Activated T-helper 1 cell treated with anti-CD3 and anti-CD28 coated beads, Interleukin-12 subunit alpha, Interleukin-12 subunit beta, Interleukin-2, Interleukin-4 antibody, amounts not matched to agents 30 ng/mL and 10 ng/mL and 1 ng/mL, durations not matched to agents 14 hours and 24 hours and 36 hours (primary cell): ENCODE data around the gene RCAN2. TPM values are rescaled to one million over a fixed set of nuclear protein-coding genes. Genes with fewer than 3 reads are reported as not detected.

Experiments used
- DNase-seq: peaks from one replicate; pipeline ENCODE4 v3.0.0; 2021; ENCODE audit warnings: low spot score
- H3K27ac Mint-ChIP-seq: one replicate; pipeline ENCODE4 v1.8.0; 2021; ENCODE audit warnings: mild to moderate bottlenecking, mixed read lengths
- H3K27me3 Mint-ChIP-seq: one replicate; pipeline ENCODE4 v1.8.0; 2022; ENCODE audit warnings: mild to moderate bottlenecking, moderate library complexity, mixed read lengths; ENCODE audit not compliant: insufficient read depth
- H3K36me3 Mint-ChIP-seq: one replicate; pipeline ENCODE4 v1.8.0; 2021; ENCODE audit warnings: low read depth, mixed read lengths
- H3K4me1 Mint-ChIP-seq: one replicate; pipeline ENCODE4 v1.8.0; 2021; ENCODE audit warnings: low read depth, mixed read lengths
- H3K4me3 Mint-ChIP-seq: one replicate; pipeline ENCODE4 v1.8.0; 2021; ENCODE audit warnings: mild to moderate bottlenecking, moderate library complexity, mixed read lengths
- H3K9me3 Mint-ChIP-seq: one replicate; pipeline ENCODE4 v1.8.0; 2021; ENCODE audit warnings: mixed read lengths
- intact Hi-C: fragments of 100-400 bp; cut with micrococcal nuclease; formaldehyde crosslinking; loops from one replicate; pipeline ENCODE4 v1.15.1; 2024
- total RNA-seq: library from RNA; stranded (reverse); gene quantifications from 2 replicates; pipeline ENCODE4 v1.2.3, GENCODE V29; 2022

The RCAN2 gene
- total RNA-seq, 1 donor from 2014 or later = 0.44 TPM

GRCh38 chr6:46444772-46445454 is 46.3 kb downstream of the RCAN2 start:
- no peak for DNase-seq
- intact Hi-C loops = no loop called here
- peaks cover 12% of the 10 kb centered on the region for H3K9me3 Mint-ChIP-seq

GRCh38 chr6:46443623-46444022 is 47.6 kb downstream of the RCAN2 start:
- no peak overlapping the region for H3K4me3 Mint-ChIP-seq
- intact Hi-C loops = no loop called here
- peaks cover 12% of the 10 kb centered on the region for H3K9me3 Mint-ChIP-seq

More at GRCh38 chr6:46444772-46445454, 46.3 kb downstream of the RCAN2 start:
- Mint-ChIP-seq H3K4me1 (no peaks in the 10 kb centered on the region), H3K27ac (no peak overlapping the region), H3K4me3 (no peak overlapping the region), H3K36me3 (no peaks in the 10 kb centered on the region), H3K27me3 (peaks cover 5% of the 10 kb centered on the region)

GRCh38 chr6:46440641-46441040 is 50.6 kb downstream of the RCAN2 start:
- Mint-ChIP-seq H3K4me1 (no peaks in the 10 kb centered on the region), H3K9me3 (peaks cover 6% of the 10 kb centered on the region), H3K36me3 (no peaks in the 10 kb centered on the region), H3K27me3 (peaks cover 6% of the 10 kb centered on the region), H3K4me3 (no peak overlapping the region), H3K27ac (no peak overlapping the region)
- intact Hi-C loops = no loop called here
- no peak for DNase-seq

More at GRCh38 chr6:46443623-46444022, 47.6 kb downstream of the RCAN2 start:
- Mint-ChIP-seq H3K27me3 (peaks cover 6% of the 10 kb centered on the region), H3K27ac (no peak overlapping the region), H3K4me1 (no peaks in the 10 kb centered on the region), H3K36me3 (no peaks in the 10 kb centered on the region)
- no peak for DNase-seq

GRCh38 chr6:46440141-46440540 is 51.1 kb downstream of the RCAN2 start:
- intact Hi-C loops = no loop called here

GRCh38 chr6:46438245-46438644 is 53.0 kb downstream of the RCAN2 start:
- Mint-ChIP-seq H3K27ac (no peak overlapping the region), H3K9me3 (no peaks in the 10 kb centered on the region), H3K27me3 (peaks cover 8% of the 10 kb centered on the region), H3K4me3 (no peak overlapping the region), H3K4me1 (no peaks in the 10 kb centered on the region), H3K36me3 (no peaks in the 10 kb centered on the region)
- no peak for DNase-seq
- intact Hi-C loops = no loop called here

More at GRCh38 chr6:46440141-46440540, 51.1 kb downstream of the RCAN2 start:
- Mint-ChIP-seq H3K27ac (no peak overlapping the region), H3K4me3 (no peak overlapping the region), H3K4me1 (no peaks in the 10 kb centered on the region), H3K27me3 (peaks cover 6% of the 10 kb centered on the region), H3K9me3 (peaks cover 1% of the 10 kb centered on the region), H3K36me3 (no peaks in the 10 kb centered on the region)
- DNase-seq = no peak

GRCh38 chr6:46437671-46438221 is 53.5 kb downstream of the RCAN2 start:
- no peak overlapping the region for H3K27ac Mint-ChIP-seq
- no peak overlapping the region for H3K4me3 Mint-ChIP-seq
- DNase-seq = no peak
- H3K27me3 Mint-ChIP-seq = peaks cover 8% of the 10 kb centered on the region
- no peaks in the 10 kb centered on the region for H3K9me3 Mint-ChIP-seq
- intact Hi-C loops = no loop called here
- no peaks in the 10 kb centered on the region for H3K4me1 Mint-ChIP-seq
- H3K36me3 Mint-ChIP-seq = no peaks in the 10 kb centered on the region

- H3K27ac Mint-ChIP-seq = no peak overlapping the region
- no peak for DNase-seq
- H3K27me3 Mint-ChIP-seq = peaks cover 20% of the 10 kb centered on the region
- H3K9me3 Mint-ChIP-seq = no peaks in the 10 kb centered on the region
- no peak overlapping the region for H3K4me3 Mint-ChIP-seq
- H3K36me3 Mint-ChIP-seq = no peaks in the 10 kb centered on the region
- intact Hi-C loops = no loop called here
- H3K4me1 Mint-ChIP-seq = no peaks in the 10 kb centered on the region
Observed at GRCh38 chr6:46422619-46423018, 68.6 kb downstream of the RCAN2 start.

- intact Hi-C loops = no loop called here
- H3K27me3 Mint-ChIP-seq = peaks cover 16% of the 10 kb centered on the region
- H3K27ac Mint-ChIP-seq = no peak overlapping the region
- no peaks in the 10 kb centered on the region for H3K9me3 Mint-ChIP-seq
- no peak for DNase-seq
- H3K4me3 Mint-ChIP-seq = no peak overlapping the region
- H3K36me3 Mint-ChIP-seq = no peaks in the 10 kb centered on the region
- no peaks in the 10 kb centered on the region for H3K4me1 Mint-ChIP-seq
Observed at GRCh38 chr6:46421939-46422338, 69.3 kb downstream of the RCAN2 start.

- Mint-ChIP-seq H3K4me1 (no peaks in the 10 kb centered on the region), H3K27me3 (peaks cover 16% of the 10 kb centered on the region), H3K27ac (no peak overlapping the region), H3K9me3 (no peaks in the 10 kb centered on the region), H3K36me3 (no peaks in the 10 kb centered on the region), H3K4me3 (no peak overlapping the region)
- DNase-seq = no peak
- intact Hi-C loops = no loop called here
Observed at GRCh38 chr6:46420921-46421638, 70.2 kb downstream of the RCAN2 start.

GRCh38 chr6:46419576-46420002 is 71.7 kb downstream of the RCAN2 start:
- Mint-ChIP-seq H3K36me3 (no peaks in the 10 kb centered on the region), H3K4me3 (no peak overlapping the region), H3K27ac (no peak overlapping the region), H3K27me3 (peaks cover 17% of the 10 kb centered on the region), H3K4me1 (no peaks in the 10 kb centered on the region), H3K9me3 (no peaks in the 10 kb centered on the region)
- intact Hi-C loops = loop anchor here (1.0 to 5.0 kb wide), 3 partner anchors 207 to 628 kb away; no protein-coding TSS in a partner anchor
- DNase-seq = no peak

GRCh38 chr6:46414398-46414797 is 76.9 kb downstream of the RCAN2 start:
- Mint-ChIP-seq H3K27me3 (peaks cover 3% of the 10 kb centered on the region), H3K27ac (no peak overlapping the region), H3K9me3 (no peaks in the 10 kb centered on the region), H3K4me1 (no peaks in the 10 kb centered on the region), H3K36me3 (no peaks in the 10 kb centered on the region), H3K4me3 (no peak overlapping the region)
- DNase-seq = no peak
- intact Hi-C loops = no loop called here

GRCh38 chr6:46412662-46413061 is 78.6 kb downstream of the RCAN2 start:
- Mint-ChIP-seq H3K27me3 (peaks cover 3% of the 10 kb centered on the region), H3K4me3 (no peak overlapping the region), H3K36me3 (no peaks in the 10 kb centered on the region), H3K27ac (no peak overlapping the region), H3K9me3 (no peaks in the 10 kb centered on the region), H3K4me1 (no peaks in the 10 kb centered on the region)
- intact Hi-C loops = no loop called here
- DNase-seq = no peak
